Neural cell (in vitro differentiated cells): ENCODE measurements around the gene BRAF.
"Not testable (repeated sequence)": the region's sequence is repeated elsewhere in the genome, so short reads cannot be mapped to it uniquely, and the experiment has no call there.

ENCODE experiments used
- CTCF ChIP-seq: fragments of 450-650 bp; IDR thresholded peaks from 2 replicates; pipeline ENCODE4 v1.5.1; 2014; ENCODE audit warnings: antibody characterized with exemption, mild to moderate bottlenecking, moderate library complexity; ENCODE audit not compliant: poor library complexity, severe bottlenecking
- EP300 ChIP-seq: fragments of 450-650 bp; conservative IDR thresholded peaks from 2 replicates; pipeline ENCODE4 v1.6.1; 2014; ENCODE audit warnings: antibody characterized with exemption, mild to moderate bottlenecking, moderate library complexity; ENCODE audit not compliant: poor library complexity, severe bottlenecking
- EZH2 ChIP-seq: fragments of 200-600, 300-800 bp; shearing (Covaris generic), sonication (generic); IDR thresholded peaks from 2 replicates; pipeline ENCODE4 v1.6.1; 2014; ENCODE audit warnings: antibody characterized with exemption, low read length, borderline replicate concordance, mild to moderate bottlenecking; ENCODE audit not compliant: insufficient read depth, poor library complexity, severe bottlenecking
- MXI1 ChIP-seq: fragments of 450-650 bp; conservative IDR thresholded peaks from 2 replicates; pipeline ENCODE4 v1.6.1; 2014; ENCODE audit warnings: antibody characterized with exemption, mild to moderate bottlenecking; ENCODE audit not compliant: poor library complexity, severe bottlenecking
- POLR2AphosphoS5 ChIP-seq: IDR thresholded peaks from 2 replicates; pipeline ENCODE4 v1.6.1; 2012
- RAD21 ChIP-seq: fragments of 450-650 bp; conservative IDR thresholded peaks from 2 replicates; pipeline ENCODE4 v1.6.1; 2014; ENCODE audit warnings: antibody characterized with exemption, mild to moderate bottlenecking, moderate library complexity
- REST ChIP-seq: IDR thresholded peaks from 2 replicates; pipeline ENCODE4 v1.6.1; 2012; ENCODE audit warnings: borderline replicate concordance
- SMC3 ChIP-seq: fragments of 450-650 bp; conservative IDR thresholded peaks from 2 replicates; pipeline ENCODE4 v1.6.1; 2014; ENCODE audit warnings: antibody characterized with exemption, mild to moderate bottlenecking, moderate library complexity; ENCODE audit not compliant: poor library complexity
- TAF1 ChIP-seq: IDR thresholded peaks from 2 replicates; pipeline ENCODE4 v1.6.1; 2012; ENCODE audit warnings: low read depth

DNA sequence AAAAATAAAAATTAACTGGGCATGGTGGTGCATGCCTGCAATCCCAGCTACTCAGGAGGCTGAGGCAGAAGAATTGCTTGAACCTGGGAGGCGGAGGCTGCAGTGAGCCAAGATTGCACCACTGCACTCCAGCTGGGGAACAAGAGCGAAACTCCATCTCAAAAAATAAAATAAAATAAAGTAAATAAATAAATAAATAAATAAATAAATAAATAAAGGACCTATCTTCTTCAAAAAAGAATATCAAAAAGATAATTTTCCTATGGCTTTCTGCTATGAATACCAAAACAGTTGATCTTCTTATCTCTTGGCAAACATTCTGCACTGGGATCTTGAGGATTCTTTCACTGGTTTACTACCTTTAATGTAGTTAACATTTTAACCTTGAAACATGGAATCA is 41.9 kb downstream of the BRAF start:
- TF ChIP-seq SMC3, EZH2, CTCF, EP300, RAD21, REST, POLR2AphosphoS5, TAF1, MXI1: not testable (repeated sequence)
